GM12864 (cell line): ENCODE measurements around the gene MARF1.
"Not testable (repeated sequence)": the region's sequence is repeated elsewhere in the genome, so short reads cannot be mapped to it uniquely, and the experiment has no call there.

Source experiments
- DNase-seq: peaks from one replicate; pipeline ENCODE4 v3.0.0-alpha.2; 2011; ENCODE audit warnings: low read depth
- H3K4me3 ChIP-seq: 2 replicates; pipeline ENCODE4 v1.5.1; 2011; ENCODE audit warnings: mild to moderate bottlenecking, low read depth, low read length, control low read depth
- TF ChIP-seq, protein P1 (sequence below): IDR thresholded peaks from 2 replicates; pipeline ENCODE4 v1.5.1; 2011; ENCODE audit warnings: low read depth, mild to moderate bottlenecking, moderate library complexity, low read length, control low read depth, inconsistent platforms; ENCODE audit errors: missing control alignments

Gene MARF1

DNA sequence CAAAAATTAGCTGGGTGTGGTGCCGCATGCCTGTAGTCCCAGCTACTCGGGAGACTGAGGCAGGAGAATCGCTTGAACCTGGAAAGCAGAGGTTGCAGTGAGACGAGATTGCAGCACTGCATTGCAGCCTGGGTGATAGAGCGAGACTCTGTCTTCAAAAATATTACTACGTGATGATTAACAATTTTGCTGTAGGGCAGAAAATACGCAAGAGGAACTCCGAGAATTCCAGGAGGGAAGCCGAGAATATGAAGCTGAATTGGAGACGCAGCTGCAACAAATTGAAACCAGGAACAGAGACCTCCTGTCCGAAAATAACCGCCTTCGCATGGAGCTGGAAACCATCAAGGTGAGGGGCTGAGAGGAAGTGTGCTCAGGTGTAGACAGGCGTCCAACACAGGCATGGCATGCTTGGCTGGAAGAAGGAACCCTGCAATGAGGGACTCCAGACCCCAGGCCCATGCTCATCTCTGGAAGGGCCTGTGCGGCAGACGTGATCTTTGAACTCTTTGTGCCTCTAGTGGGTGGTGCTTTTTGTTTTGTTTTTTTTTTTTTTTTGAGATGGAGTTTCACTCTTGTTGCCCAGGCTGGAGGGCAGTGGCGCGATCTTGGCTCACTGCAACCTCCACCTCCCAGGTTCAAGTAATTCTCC is 24.3 kb upstream of the MARF1 start:
- no peak for DNase-seq
- no peak overlapping the region for H3K4me3 ChIP-seq
- TF ChIP-seq, protein P1, sequence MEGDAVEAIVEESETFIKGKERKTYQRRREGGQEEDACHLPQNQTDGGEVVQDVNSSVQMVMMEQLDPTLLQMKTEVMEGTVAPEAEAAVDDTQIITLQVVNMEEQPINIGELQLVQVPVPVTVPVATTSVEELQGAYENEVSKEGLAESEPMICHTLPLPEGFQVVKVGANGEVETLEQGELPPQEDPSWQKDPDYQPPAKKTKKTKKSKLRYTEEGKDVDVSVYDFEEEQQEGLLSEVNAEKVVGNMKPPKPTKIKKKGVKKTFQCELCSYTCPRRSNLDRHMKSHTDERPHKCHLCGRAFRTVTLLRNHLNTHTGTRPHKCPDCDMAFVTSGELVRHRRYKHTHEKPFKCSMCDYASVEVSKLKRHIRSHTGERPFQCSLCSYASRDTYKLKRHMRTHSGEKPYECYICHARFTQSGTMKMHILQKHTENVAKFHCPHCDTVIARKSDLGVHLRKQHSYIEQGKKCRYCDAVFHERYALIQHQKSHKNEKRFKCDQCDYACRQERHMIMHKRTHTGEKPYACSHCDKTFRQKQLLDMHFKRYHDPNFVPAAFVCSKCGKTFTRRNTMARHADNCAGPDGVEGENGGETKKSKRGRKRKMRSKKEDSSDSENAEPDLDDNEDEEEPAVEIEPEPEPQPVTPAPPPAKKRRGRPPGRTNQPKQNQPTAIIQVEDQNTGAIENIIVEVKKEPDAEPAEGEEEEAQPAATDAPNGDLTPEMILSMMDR: no peak

DNA sequence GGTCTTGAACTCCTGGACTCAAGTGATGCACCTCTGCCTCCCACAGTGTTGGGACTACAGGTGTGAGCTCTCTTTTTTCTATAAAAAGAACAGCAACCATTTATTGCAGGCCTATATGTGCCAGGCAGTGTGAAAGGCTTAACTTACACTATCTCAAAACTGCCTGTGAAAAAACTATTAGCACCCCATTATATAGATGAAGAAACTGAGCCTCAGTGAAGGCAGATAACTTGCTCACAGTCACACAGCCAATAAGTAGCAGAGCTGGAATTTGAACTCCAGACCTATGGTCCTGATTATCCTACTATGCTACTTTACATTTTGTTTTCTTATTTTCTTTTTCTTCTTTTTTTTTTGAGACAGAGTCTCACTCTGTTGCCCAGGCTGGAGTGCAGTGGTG is 22.2 kb upstream of the MARF1 start:
- no peak for DNase-seq
- no peak overlapping the region for H3K4me3 ChIP-seq
- TF ChIP-seq, protein P1: no peak

DNA sequence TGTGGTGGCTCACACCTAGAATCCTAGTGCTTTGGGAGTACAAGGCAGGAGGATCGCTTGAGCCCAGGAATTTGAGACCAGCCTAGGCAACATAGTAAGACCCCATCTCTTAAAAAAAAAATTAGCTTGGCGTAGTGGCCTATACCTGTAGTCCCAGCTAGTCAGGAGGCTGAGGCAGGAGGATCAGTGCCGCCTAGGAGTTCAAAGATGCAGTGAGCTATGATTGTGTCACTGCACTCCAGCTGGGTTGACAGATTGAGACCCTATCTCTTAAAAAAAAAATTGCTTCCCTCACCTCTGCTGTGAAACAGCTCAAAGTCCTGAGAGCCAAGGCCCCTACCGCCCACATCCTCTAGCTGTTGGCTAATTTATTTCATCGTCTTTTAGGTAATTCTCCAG is 17.2 kb upstream of the MARF1 start:
- H3K4me3 ChIP-seq: no peak overlapping the region
- no peak for DNase-seq
- TF ChIP-seq, protein P1: no peak

DNA sequence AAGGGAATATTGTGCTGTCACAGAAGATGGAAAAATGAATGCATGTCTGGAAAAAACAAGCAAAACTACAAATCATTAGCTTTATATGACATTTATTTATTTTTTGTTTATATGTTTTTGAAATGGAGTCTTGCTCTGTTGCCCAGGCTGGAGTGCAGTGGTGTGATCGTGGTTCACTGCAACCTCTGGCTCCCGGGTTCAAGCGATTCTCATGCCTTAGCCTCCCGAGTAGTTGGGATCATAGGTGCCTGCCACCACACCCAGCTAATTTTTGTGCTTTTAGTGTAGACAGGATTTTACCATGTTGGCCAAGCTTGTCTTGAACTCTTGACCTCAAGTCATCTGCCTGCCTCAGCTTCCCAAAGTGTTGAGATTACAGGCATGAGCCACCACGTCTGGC is 15.6 kb upstream of the MARF1 start:
- H3K4me3 ChIP-seq: no peak overlapping the region
- no peak for DNase-seq
- TF ChIP-seq, protein P1: no peak

DNA sequence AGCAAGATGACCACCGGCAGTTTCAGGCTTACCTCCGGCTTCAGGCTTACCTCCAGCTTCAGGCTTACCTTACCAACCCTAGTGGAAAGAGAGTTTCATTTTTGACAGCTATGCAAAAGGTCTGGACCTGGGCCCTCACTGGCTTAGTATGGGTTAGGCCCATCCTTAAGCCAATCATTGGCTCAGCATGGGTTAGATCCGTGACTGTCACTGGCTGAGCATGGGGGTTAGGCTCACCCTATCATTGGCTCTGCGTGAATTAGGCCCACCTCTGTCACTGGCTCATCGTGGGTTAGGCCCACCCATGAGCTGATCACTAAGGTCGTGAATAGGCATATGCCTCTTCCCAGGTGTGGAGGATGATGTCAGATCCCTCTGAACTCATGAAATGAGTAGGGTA is 15.2 kb upstream of the MARF1 start:
- TF ChIP-seq, protein P1: no peak
- no peak overlapping the region for H3K4me3 ChIP-seq
- no peak for DNase-seq

DNA sequence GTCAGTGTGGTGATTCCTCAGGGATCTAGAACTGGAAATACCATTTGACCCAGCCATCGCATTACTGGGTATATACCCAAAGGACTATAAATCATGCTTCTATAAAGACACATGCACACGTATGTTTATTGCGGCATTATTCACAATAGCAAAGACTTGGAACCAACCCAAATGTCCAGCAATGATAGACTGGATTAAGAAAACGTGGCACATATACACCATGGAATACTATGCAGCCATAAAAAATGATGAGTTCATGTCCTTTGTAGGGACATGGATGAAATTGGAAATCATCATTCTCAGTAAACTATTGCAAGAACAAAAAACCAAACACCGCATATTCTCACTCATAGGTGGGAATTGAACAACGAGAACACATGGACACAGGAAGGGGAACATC is 12.6 kb upstream of the MARF1 start:
- H3K4me3 ChIP-seq, DNase-seq: not testable (repeated sequence)

DNA sequence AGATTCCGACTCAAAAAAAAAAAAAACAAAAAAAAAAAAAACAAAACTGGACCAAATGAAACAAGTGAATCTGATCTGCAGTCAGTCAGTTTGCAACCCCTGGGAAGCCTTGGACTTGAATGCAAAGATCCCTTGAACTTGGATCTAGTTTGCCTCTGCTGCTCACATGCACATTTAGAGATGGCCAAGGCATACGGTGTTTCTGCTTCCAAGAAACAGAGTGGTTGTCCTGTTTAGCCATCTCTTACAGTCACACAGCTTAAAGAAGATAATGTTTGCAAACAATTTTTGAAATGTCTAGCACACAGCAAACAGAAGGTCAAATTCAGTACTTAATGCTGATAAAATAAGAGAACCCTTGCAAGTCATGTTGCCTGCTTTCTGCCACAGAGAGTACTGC is 11.6 kb upstream of the MARF1 start:
- no peak overlapping the region for H3K4me3 ChIP-seq
- DNase-seq: no peak
- TF ChIP-seq, protein P1: no peak
